GM20431 (cell line): ENCODE data around the gene DSG3.

ENCODE experiments used
- in situ Hi-C: fragments of 300-500 bp; cut with MseI, MboI; formaldehyde crosslinking; loops from one replicate; pipeline ENCODE4 v1.15.0; 2020; ENCODE audit warnings: low sequenced_read_pairs; ENCODE audit not compliant: unreplicated experiment

DSG3 gene

DNA sequence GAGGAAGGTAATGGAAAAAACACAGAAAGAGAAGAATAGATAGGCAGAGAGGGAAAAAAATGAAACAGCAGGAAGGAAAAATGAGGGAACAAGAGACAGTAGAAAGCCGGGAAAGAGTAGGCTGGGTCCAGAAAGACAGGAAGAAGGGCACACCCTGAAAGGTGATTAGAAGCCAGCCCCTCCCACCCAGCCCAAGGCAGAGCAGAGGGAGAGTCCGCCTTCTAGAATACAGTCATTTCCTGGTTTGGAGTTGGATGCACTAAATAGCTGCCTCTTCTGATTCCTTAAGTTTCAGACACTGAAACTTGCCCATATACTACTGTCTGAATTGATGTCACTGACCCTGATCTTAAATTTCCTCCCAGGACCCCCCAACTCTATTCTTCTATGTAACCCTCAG lies 17.9 kb upstream of the DSG3 start:
- in situ Hi-C loops: no loop called here

DNA sequence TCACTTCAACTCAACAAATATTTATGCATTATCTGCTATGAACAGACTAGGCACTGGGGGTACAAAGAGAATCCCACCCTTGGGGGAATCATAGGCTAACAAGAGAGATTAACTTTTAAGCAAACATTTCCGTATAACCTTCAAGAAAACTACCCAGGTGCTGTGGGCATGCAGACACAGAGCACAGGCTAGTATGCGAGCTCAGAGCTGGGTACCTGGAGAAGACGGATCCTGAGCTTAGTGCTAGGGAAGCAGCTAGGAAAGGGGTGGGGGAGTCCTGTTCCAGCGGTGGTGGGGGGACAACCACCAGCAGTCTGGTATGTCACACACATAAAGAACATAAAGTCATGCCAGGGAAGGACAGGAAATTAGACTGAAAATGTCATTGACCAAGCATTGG lies 17.5 kb upstream of the DSG3 start:
- in situ Hi-C loops: no loop called here

DNA sequence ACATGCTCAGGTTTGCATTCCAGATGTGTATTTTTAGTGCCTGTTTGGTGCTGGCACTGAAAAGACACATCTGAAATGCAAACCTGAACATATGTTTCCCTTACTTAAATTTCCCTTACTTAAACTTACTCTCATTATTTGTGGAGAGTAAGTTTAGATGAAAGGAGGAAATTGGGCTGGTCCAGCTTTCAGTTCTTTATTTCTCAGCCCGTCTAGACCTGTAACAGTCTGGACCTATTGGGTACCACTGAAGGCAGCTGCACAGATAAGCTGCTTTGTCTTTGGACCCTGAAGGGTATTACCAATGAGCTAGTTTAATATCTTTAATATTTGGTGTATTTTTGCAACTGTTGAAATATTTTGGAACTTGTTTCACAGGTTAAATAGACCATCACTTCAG lies 17.0 kb upstream of the DSG3 start:
- in situ Hi-C loops: no loop called here

DNA sequence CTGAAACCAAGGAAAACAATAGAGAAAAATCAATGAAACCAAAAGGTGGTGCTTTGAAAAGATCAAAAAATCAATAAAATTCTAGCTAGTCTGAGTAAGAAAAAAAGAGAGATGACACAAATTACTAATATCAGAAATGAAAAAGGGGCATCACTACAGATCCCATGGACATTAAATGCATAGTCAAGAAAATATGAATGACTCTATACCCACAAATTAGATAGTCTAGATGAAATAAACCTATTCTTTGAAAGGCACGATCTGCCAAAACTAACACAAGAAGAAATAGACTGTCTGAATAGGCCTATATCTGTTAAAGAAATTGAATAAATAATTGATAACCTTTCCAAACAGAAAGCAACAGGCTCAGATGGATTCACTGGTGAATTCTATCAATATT lies 15.2 kb upstream of the DSG3 start:
- in situ Hi-C loops: no loop called here

DNA sequence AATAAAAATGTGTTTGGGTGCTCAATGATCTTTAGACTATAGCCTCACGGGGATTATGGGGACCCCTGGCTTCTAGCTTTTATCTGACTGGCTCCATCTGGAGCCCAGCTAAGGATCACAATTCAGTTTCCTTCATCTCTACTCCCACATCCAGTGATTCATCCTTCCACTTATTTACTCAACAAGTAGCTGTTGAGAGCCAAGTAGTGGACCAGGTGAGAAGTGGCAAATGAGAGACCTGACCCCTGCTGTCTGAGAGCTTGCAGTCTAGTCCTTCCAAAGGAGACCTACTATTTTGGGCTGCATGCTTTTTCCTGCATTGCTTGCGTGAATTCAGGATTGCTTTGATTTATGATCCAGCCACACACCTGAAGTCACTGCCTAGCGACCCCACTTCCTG lies 10.7 kb upstream of the DSG3 start:
- in situ Hi-C loops: no loop called here

DNA sequence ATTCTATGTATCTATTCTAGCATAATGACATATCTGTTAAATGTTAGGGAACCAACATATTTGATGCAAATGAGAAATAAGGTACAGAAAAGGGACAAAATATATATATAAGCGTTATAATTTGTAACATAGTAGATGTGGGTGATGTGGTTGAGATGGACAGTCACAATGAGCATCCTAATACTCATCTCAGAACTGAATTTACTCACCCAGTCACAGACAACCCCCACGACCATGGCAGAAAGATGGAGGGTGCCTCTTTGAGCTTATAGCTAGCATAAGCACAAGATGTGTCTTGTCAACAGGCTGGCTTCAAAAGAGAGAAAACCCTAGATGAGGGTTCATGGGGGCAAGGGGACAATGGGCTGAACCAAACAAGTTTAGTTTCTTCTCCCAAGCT lies 9.1 kb upstream of the DSG3 start:
- in situ Hi-C loops: no loop called here

DNA sequence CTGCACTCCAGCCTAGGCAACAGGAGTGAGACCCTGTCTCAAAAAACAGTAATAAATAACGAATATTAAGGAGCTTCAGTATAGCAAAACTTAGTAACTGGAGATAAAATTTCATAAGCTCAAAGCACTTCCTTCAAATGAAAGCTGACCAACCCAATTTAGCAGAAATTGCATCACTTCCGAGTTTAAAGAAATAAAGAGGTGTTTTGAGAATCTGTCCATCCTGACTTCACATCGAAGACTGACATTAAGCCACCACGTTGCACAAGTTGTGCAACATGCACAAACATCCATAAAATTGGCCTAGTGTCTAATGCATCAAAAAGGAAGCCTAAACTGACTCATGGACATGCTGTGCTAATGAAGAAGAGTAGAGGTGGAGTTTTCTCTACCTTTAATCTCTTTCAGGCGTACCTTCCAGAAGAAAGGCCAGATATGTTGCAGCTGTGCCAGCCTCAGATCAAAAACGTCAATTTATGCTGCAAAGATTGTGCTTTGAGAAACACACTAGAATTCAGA lies 7.7 kb upstream of the DSG3 start:
- in situ Hi-C loops: no loop called here

DNA sequence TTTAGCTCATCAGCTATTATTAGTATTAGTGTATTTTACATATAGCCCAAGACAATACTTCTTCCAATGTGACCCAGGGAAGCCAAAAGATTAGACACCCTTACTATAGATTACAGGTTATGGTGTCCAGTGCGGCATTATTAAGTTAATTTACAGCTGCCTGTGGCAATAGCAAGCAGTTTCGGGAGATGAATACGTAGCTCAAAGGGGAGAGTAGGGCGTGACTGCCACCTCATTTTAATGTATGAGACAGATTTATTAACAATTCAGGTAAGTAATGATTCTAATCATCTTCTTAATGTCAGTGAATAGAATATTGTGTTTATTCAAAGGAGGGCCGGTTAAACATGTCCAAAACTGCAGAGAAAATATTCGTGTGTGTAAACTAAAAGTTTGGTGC lies 6.8 kb upstream of the DSG3 start:
- in situ Hi-C loops: no loop called here

DNA sequence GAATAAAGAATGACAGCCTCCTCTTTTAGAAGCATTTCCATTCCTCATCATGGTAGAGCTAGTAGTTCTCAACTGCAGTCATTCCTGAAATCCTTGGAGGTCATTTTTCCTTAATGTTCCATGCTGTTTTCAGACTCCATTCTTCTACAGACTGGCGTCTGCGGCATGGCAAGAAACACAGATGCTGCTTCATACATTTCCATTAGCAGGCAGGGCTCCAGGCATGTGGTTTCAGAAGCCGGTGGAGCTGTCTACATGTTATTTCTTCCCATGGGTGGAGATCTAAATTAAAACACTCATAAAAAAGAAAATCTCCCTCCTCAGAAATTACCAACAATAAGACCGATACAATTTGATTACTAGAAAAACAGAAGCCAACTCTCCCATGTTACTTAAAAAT lies 6.0 kb upstream of the DSG3 start:
- in situ Hi-C loops: no loop called here

DNA sequence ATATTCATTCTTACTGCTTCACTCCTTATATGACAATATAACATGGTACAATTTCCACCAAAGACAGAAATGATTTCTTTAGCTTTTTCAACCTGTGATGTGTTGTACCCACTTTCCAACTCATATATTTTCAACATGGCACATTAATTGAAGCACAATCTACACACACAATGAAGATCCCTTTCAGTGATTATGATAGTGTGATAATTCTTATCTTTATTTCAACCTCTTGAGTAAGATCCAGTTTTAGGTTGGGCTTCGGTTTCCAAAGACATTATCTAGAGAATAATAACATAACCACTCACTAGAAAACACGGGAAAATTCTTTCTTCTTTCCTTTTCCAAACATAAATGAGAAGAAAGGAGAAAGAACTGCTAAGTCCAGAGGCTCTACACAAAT lies 3.4 kb upstream of the DSG3 start:
- in situ Hi-C loops: no loop called here

DNA sequence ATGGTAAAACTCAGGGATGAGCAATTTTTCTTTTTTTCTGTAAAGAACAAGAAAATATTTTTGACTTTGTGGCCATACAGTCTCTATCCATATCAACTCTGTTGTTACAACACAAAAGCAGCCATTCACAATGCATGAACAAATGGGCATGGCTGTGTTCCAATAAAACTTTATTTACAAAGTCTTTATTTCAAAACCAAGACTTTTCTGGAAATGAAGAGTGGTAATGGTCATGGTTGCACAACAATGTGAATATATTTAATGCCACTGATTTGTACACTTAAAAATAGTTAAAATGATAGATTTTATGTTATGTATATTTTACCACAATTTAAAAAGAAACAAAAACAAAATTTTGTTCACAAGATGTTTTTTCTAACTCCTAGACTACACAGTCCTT lies 1.6 kb upstream of the DSG3 start:
- in situ Hi-C loops: no loop called here

DNA sequence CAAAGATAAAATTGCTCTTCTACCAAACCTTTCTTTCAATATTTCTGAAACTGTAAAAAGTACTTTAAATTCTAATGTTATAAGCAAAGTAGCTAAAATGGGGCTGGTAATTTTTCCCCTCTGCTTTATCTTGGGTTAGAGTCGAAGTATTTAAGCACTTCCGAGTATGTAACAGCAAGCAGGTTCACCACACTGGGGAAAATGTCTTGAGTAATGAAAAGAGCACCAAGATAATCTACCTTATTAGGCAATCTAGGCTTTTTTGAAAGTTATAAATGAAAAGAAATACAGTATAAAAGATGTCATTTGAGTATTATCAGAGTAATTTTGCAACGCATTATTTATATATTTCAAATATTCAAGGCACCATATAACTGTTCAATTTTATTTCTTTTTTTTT lies 687 bp upstream of the DSG3 start:
- in situ Hi-C loops: no loop called here

DNA sequence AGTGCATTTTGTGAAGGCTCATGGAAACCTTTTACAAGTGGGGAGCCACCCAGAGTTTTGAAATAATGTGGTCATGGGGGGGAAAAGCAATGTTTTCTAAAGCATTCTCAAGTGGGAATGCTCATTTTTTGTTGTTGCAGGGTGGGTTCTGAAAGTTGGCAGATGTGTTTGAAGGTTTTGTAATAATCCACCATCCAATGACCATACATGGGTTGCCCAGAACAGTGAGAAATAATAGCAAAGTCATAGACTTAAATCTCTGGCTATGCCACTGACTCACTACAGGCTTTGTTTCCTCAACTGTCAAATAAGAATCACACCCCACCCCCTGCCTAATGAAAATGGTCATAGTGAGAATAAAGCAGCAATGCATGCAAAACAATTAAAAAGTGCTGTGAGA lies 2.9 kb downstream of the DSG3 start:
- in situ Hi-C loops: no loop called here

DNA sequence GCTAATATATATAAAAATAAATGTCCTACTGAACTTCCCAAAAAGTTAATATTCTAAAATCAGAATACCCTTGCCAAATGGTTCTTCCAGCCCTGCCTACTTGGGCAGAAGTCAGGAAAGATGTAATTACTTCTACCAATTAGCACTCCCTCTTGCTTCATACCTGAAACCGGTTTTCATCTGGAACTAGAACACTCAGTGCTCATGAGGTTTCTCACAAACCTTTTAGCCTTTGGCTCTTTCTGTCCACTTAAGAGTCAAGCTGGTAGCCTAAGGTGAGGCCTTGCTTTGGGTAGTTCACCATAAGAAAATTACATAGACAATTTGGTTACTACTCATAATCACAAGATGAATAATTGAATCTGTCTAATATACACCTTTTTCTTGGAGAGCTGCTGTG lies 4.1 kb downstream of the DSG3 start:
- in situ Hi-C loops: no loop called here

DNA sequence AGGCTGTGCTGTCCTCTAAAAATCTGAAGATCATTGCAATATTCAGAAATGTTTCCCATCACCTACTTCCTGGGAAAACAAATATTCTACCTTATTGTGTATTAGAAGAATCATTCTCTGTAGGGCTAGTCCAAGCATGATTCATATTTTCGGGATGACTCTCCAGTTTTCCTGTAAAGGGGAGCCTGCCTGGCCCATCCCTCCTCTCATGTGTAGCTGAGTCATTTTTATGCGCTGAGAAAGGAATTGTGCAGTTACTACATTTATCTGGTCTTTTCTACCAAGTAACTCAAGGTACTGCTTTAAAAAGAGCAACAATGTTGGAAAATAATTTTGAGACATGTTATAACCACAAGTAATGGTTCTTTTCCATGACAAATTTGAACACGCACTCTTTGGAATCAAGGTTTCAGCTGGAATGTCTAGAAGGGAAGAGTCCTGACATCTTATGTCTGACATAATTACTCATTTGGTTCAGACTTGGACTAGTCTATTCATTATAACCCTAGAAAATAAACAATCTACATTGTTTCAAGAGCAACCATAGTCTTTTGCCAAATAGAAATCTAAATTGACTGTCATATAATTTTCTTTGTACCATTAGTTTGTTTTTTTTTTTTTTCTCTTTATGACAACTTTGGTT lies 6.6 kb downstream of the DSG3 start:
- in situ Hi-C loops: no loop called here

DNA sequence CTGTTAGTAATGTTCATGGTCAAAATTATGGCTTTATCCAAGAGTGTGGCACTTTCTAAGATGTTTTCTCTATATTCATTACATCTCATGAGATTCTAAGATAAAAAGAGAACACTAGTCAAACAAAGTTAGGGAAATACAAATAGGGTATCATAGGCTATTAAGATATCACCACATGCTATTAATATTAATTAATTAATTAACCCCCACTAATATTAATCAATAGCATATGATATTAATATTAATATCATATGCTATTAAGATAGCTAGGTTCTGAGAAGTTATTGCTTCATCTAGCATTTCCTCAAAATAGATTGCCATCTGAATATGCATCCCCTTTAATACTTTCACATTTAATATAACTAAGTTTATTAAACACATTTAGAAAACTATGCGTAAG lies 22.1 kb downstream of the DSG3 start:
- in situ Hi-C loops: no loop called here

DNA sequence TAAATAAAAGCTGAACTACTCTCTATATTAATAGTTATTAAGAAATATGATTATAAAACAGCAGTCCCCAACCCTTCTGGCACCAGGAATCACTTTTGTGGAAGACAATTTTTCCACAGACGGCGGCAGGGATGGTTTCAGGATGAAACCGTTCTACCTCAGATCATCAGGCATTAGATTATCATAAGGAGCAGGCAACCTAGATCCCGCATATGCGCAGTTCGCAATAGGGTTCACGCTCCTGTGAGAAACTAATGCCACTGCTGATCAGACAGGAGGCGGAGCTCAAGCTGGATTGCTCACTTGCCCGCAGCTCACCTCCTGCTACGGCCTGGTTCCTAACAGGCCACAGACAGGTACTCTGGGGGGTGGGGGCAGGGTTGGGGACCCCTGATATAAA lies 31.1 kb downstream of the DSG3 start:
- in situ Hi-C loops: no loop called here

DNA sequence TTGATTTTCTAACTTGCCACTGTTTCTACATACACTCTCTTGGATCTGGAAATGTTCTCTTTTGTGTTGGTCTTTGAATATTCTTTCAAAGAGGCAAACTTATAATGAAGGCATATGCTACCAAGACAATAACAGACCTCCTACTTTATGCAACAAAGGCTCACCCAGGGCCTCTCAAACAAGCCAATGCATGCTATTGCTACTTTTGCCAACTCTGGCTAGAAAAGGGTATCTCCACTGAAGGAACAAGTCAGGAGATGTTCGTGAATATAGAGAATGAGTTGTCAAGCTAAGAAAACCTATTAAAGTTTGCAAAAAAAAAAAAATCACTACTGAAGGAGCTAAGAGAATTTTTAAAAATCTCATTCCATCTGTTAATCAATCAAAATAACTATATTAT lies 34.5 kb downstream of the DSG3 start:
- in situ Hi-C loops: no loop called here

DNA sequence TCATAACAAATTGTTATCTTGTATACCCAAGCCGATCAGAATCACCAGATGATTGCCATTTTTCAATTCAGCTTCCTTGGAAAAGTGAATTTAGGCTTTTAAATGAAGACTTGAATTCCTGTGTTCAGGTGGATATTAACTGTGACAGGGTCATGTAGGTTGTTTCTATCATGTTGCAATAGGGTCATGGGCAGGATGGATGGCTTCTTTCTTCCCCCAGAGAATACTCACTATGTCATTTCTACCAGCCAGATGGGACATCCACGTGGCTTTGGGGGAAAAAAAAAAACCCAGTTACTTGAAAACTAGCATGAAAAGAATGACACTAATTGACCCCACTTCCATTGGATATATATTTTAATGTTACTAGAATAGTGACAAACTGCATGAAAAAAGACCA lies 35.9 kb downstream of the DSG3 start:
- in situ Hi-C loops: no loop called here

DNA sequence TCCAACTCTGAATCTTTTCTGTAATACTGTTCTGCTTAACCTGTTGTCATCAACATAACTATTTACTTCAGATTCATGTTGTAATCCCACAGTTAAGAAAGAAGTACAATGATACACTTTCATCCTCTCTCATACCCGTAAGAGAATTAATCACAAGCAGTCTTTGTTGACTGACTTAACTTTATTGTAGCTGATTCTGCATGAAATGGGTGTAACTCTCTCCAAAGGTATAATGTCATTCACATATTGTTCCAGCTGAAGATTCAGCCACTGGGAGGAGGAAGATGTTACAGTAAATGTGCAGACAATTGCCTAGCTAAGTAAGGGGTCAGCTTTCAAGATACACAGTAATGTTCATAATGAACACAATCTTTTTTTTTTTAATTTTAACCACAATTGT lies 36.9 kb downstream of the DSG3 start:
- in situ Hi-C loops: no loop called here

DNA sequence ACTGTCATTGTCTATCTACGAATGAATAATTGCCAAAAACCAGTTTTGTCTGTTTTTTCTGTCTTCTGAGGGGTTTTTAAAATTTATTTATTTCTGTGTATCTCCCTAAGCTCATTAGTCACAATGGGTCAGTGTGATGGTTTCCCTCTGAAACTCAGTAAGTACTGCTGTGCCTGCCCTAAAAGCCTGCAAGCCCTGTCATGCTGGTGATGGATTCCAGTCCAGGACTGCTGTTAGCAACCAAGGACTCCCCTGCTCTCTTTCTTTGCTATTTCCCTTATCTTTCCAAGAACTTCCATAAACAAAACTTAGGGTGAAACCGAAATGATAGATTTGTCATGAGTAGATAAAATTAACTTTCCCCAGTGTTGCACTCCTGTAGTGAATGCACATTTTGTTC lies 38.6 kb downstream of the DSG3 start:
- in situ Hi-C loops: no loop called here

DNA sequence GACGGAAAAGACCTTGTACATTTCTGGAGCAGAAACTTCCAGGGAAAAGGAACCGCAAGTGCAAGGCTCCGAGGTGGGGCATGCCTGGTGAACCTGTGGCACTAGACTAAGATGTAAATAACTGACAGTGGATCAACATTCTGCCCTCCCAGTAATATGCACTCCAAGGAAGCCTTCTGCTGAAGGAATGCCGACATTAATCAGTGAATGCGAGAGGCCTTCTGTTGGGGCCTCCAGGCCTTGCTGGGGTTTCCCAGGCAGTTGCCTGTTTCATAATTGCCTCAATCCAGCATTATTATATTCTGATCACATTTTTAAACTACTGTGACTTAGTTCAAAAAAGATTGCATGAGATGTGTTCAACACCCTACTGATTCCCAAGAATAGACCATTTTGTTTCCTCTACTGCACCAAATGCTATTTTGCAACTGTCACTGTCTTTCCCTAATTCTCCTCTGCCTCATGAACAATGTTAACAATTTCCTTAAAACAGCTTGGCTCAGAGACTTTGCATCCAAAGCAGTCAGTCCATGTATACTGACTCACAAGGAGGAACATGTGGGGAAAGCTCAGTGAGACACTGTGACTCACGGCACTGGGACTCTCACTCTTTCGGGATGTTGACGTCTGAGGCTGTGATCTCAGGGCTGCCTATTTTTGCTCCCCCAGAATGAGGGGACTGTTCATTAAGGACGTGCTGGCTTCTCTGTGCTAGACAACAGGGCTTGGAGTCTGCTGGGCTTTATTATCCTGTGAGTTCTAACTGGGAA lies 39.9 kb downstream of the DSG3 start:
- in situ Hi-C loops: no loop called here
